ENCODE data around the gene MYLK.

DNA sequence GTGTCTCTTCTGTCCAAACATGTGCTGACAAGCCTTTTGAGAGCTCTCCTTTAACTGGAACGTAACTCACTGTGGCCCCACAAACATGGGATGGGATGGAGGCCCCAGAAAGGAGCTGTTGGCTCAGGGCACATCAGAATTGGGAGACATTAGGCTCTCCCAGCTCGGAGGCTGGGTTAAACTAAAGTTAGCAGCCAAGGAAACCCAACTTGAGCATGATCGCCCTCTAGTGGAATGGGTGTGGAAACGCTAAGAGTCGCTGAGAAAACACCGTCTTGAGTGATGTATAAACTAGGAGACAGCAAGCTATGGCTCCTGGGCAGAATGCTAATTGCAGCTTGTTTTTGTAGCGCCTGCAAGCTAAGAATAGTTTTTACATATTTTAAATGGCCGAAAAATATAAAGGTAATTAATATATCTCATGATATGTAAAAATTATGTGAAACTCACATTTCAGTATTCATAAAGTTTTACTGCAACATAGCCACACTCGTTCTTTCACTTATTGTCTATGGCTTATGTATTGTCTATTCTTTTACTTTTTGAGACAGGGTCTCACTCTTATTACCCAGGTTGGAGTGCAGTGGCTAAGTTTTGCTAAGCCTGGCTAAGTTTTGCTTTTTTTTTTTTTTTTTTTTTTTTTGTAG lies 160.5 kb downstream of the MYLK start:
- TF ChIP-seq, protein P1, sequence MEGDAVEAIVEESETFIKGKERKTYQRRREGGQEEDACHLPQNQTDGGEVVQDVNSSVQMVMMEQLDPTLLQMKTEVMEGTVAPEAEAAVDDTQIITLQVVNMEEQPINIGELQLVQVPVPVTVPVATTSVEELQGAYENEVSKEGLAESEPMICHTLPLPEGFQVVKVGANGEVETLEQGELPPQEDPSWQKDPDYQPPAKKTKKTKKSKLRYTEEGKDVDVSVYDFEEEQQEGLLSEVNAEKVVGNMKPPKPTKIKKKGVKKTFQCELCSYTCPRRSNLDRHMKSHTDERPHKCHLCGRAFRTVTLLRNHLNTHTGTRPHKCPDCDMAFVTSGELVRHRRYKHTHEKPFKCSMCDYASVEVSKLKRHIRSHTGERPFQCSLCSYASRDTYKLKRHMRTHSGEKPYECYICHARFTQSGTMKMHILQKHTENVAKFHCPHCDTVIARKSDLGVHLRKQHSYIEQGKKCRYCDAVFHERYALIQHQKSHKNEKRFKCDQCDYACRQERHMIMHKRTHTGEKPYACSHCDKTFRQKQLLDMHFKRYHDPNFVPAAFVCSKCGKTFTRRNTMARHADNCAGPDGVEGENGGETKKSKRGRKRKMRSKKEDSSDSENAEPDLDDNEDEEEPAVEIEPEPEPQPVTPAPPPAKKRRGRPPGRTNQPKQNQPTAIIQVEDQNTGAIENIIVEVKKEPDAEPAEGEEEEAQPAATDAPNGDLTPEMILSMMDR (IDR thresholded peaks at IDR 0.05), result peak in 5 of 6 experiments; percentile 75 to 84 (median 79)
- TF ChIP-seq POLR2A (IDR thresholded peaks at IDR 0.05), result no peak
